ENCODE results near the gene SHMT1. TPM values are rescaled to one million over a fixed set of nuclear protein-coding genes. Genes with fewer than 3 reads are reported as not detected.

SHMT1 gene
- total and polyA plus RNA-seq, 4 donors, result 39.6 to 360 (median 325) TPM

GRCh38 chr17:18327556-18327955, 35.8 kb downstream of the SHMT1 start (continued):
- TF ChIP-seq CTCF (IDR thresholded peaks at IDR 0.05; ENCODE audit: low read depth, low read length, missing input control), result no peak

- Histone ChIP-seq H3K27me3 (ENCODE audit: control insufficient read depth in 4 of 4, insufficient read depth in 4 of 4, low read length in 3 of 4) (no peaks in the 10 kb centered on the region), H3K36me3 (ENCODE audit: control insufficient read depth in 4 of 4, insufficient read depth in 3 of 4, low read depth in 1 of 4, low read length in 3 of 4) (peaks cover 15 to 67% (median 44%) of the 10 kb centered on the region in 4 donors), H3K4me3 (ENCODE audit: low read depth in 1 of 3, low read length in 3 of 3) (no peak overlapping the region), H3K4me1 (ENCODE audit: control insufficient read depth in 4 of 4, insufficient read depth in 4 of 4, low read length in 3 of 4) (peaks cover 0 to 5% (median 2%) of the 10 kb centered on the region in 4 donors), H3K9ac (ENCODE audit: low read depth in 1 of 2, low read length in 2 of 2) (no peak overlapping the region), H3K27ac (ENCODE audit: low read depth in 1 of 2, low read length in 2 of 2) (no peak overlapping the region), H3K9me3 (ENCODE audit: control insufficient read depth in 4 of 4, low read length in 3 of 4) (no peaks in the 10 kb centered on the region)
- DNase-seq (ENCODE audit: low spot score), result no peak
- WGBS, result 76% methylated on average over 2 of the region's 2 CpGs
- TF ChIP-seq NR2F2 (IDR thresholded peaks at IDR 0.05) (no peak), RAD21 (IDR thresholded peaks at IDR 0.05) (no peak), SP1 (IDR thresholded peaks at IDR 0.05) (no peak), TAF1 (conservative IDR thresholded peaks at IDR 0.05) (no peak), FOXA2 (IDR thresholded peaks at IDR 0.05) (no peak), ATF3 (IDR thresholded peaks at IDR 0.05) (no peak), JUND (IDR thresholded peaks at IDR 0.05) (no peak), HNF4A (conservative IDR thresholded peaks at IDR 0.05) (no peak), FOXA1 (IDR thresholded peaks at IDR 0.05) (no peak), HNF4G (IDR thresholded peaks at IDR 0.05) (no peak), RXRA (IDR thresholded peaks at IDR 0.05) (no peak), MAX (IDR thresholded peaks at IDR 0.05) (no peak), GABPA (IDR thresholded peaks at IDR 0.05 in 1 of 2, conservative IDR thresholded peaks at IDR 0.05 in 1 of 2) (no peak), CTCF (IDR thresholded peaks at IDR 0.05; ENCODE audit: low read depth, low read length, missing input control) (no peak)
These were observed 36.3 kb downstream of the SHMT1 start for GRCh38 chr17:18327093-18327492.

GRCh38 chr17:18326572-18326971, 36.8 kb downstream of the SHMT1 start:
- H3K4me3 ChIP-seq (ENCODE audit: low read depth in 1 of 3, low read length in 3 of 3), result no peak overlapping the region
- H3K36me3 ChIP-seq (ENCODE audit: control insufficient read depth in 4 of 4, insufficient read depth in 3 of 4, low read depth in 1 of 4, low read length in 3 of 4), result peaks cover 12 to 62% (median 39%) of the 10 kb centered on the region in 4 donors
- peaks cover 0 to 5% (median 2%) of the 10 kb centered on the region in 4 donors for H3K4me1 ChIP-seq (ENCODE audit: control insufficient read depth in 4 of 4, insufficient read depth in 4 of 4, low read length in 3 of 4)
- H3K9me3 ChIP-seq (ENCODE audit: control insufficient read depth in 4 of 4, low read length in 3 of 4), result no peaks in the 10 kb centered on the region
- no peak for TF ChIP-seq JUND (IDR thresholded peaks at IDR 0.05)
- TF ChIP-seq GABPA (IDR thresholded peaks at IDR 0.05 in 1 of 2, conservative IDR thresholded peaks at IDR 0.05 in 1 of 2), result no peak
- TF ChIP-seq ATF3 (IDR thresholded peaks at IDR 0.05), result no peak
- no peak for TF ChIP-seq CTCF (IDR thresholded peaks at IDR 0.05; ENCODE audit: low read depth, low read length, missing input control)
- no peak for TF ChIP-seq RAD21 (IDR thresholded peaks at IDR 0.05)
- TF ChIP-seq SP1 (IDR thresholded peaks at IDR 0.05), result no peak
- TF ChIP-seq NR2F2 (IDR thresholded peaks at IDR 0.05), result no peak
- no peak for TF ChIP-seq HNF4G (IDR thresholded peaks at IDR 0.05)
- no peak for TF ChIP-seq FOXA1 (IDR thresholded peaks at IDR 0.05)
- TF ChIP-seq EGR1 (IDR thresholded peaks at IDR 0.05; ENCODE audit: low read depth in 2 of 2), result no peak
- no peak for TF ChIP-seq TAF1 (conservative IDR thresholded peaks at IDR 0.05)
- no peak for TF ChIP-seq MAX (IDR thresholded peaks at IDR 0.05)
- H3K9ac ChIP-seq (ENCODE audit: low read depth in 1 of 2, low read length in 2 of 2), result no peak overlapping the region
- DNase-seq (ENCODE audit: low spot score), result no peak
- 95% methylated on average over 6 of the region's 6 CpGs for WGBS
- no peak overlapping the region for H3K27ac ChIP-seq (ENCODE audit: low read depth in 1 of 2, low read length in 2 of 2)
- no peaks in the 10 kb centered on the region for H3K27me3 ChIP-seq (ENCODE audit: control insufficient read depth in 4 of 4, insufficient read depth in 4 of 4, low read length in 3 of 4)

Measured in liver (tissue), 9 donors.